GM19372 (cell line): ENCODE measurements around the gene ELMO1.

Experiments
- ATAC-seq: cut with Tn5 transposase; IDR thresholded peaks from one replicate; pipeline ENCODE4 v1.9.1; 2021; ENCODE audit warnings: mild to moderate bottlenecking, low read depth, moderate library complexity; ENCODE audit not compliant: unreplicated experiment

The ELMO1 gene

DNA sequence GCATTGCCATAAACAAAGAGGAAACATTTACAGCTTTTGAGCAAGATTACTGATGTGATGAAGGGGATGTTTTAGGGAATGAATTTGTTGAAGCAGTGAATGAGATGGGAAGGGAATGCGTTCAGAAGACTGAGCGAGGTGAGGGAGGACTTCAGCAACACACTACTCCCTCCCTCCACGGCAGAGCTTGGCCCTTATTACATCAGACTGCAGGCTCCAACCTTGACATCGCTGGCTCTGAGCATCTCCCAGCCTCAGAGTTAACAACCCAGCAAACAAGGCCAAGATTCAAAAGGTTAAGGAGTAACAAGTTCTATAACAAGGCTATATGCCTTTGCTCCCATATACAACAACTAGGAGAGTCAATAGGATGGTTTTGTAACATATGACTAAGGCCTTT is 164.4 kb downstream of the ELMO1 start:
- ATAC-seq: no peak

DNA sequence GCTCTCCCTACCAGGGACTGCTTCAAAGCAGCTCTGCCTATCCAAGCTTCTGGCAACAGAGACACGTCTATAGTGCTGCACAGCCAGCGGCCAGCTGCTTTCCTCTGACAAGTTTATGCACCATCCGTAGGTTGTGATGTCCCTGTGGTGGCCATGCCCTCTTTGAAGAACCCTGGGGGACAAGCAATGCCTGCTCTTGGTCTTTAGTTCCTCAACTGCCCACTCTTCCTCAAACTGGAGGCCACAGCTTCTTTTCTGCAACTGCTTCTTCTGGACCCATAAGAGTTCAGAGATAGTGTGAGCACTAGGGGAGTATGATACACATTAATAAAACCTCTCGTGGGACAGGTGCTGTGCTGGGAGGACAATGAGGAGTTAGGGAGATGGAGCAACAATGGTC is 164.9 kb downstream of the ELMO1 start:
- no peak for ATAC-seq

DNA sequence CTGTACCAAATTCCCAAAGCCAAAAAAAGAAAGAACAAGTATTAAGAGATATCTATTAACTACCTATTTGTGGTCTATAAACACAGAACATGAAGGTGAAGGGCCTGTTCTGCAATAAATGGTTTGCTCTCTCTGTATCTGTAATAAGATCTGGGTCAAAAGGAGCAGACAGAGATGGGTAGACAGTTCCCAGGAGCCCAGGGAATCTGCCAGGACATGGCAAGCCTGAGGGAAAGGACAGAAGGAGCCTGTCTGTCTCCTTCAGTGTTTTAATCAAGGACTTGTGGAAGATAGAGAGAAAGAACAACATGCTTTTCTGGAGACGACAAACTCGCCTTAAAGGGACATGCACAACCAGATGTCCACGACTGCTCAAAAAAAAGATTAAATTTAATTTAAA is 165.7 kb downstream of the ELMO1 start:
- ATAC-seq: no peak

DNA sequence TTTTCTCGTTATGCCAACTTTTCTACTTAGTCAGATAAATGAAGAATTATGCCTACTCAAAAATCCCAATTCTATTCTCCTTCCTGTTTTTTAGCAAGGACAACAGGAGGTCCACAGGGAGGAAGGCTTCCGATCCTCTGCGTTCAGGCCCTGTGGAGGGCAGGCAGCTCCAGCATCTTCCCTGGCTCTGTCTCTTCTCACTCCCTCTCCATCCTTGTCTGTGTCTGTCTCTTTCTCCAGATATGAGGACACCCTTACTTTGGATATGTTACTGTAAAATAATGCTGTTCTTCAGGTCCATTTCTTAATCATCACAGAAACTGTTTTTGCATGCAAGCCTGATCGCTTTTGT is 166.6 kb downstream of the ELMO1 start:
- ATAC-seq: no peak

DNA sequence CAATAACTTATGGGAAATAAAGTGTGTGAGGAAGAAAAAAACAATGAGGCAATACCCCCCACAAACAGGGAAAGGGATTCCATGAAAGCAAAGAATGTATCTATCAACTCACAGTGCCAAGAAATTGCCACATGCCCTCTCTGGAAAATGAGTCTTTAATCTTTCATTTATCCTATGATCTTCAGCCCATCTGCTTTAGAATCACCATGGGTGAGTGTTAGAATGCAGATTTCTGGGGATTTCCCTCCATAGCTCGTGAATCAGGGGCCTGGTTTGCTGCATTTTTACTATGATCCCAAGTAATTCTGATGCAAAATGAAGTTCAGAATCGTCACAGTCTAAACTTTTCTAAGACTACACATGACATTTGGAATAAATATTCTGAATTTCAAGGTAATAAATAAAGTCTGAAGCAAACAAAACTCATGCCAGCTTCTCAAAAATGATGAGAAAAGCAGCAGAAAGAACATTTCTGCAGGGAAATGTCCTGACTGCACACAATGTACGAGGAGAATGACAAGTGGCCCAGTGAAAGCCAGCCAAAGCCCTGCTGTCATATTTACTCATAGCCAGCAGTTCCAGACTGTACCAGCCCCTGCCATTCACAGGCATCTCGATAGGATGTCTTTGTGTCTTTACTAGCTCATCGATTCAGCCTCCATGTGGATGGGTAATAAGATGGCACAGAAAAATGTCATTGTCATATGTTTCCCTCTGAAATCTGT is 167.1 kb downstream of the ELMO1 start:
- no peak for ATAC-seq

DNA sequence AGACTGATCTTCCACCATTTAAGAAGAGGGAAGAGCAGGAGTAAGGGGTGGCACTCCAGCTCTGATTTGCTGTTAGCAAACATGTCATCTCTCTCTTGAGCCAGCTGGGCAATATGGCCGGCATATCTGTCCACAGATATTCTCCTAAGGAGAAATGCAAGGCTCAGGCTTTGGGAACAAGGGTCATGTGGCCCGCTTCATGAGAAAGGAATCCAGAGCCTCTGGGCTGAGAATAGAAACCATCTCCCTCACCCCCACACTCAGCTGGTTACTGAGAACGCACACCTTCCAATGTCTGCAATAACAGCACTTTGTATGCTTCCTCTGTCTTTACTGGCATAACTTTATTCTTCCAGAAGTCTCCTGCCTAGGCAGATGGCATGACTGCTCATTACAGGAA is 171.2 kb downstream of the ELMO1 start:
- ATAC-seq: no peak

DNA sequence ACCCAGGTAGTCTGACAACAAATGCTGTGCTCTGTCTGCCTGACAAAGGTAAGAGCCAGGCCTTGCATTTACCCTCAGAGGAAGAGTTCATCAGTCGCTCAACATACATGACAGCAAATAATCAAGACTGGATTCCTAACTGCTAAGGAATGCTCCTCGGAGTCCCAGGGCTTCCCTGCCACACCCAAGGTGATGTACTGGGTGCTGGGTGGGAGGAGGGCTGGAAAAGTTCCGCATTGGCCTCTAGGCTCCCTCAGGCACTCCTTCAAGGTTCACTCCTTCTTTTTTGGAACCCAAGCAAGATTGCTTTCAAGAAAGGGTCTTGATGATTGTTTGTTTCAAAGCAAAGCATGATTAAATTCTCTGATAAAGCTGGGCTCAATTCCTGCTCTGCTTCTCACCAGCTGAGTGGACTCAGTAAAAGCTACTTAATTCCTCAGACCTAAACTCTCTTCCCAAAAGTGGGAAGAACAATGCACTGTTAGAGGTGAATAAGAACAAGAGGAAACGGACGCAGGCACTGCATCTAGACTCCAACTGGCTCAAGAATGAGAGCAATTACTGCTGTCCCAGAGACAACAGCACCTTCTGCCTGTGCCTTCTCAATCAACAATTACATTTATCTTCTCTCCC is 173.5 kb downstream of the ELMO1 start:
- no peak for ATAC-seq

DNA sequence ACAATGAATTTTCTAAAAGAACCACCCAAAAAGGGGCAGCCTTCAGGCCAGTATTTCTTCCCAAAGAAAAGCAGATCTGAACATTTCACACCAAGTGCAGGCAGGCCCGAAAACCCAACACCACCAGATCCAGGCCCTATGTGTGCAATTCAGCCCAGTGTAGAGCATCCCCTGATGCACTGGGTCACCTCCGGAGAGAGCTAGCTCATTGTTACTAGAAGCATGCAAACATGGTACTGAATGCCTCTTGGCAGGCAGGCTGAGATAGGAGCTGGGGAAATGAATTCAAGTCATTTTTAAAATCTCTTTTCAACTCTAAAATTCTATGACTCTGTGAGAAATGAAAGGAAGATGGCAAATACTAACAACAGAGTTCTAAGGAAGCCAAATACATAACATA is 174.8 kb downstream of the ELMO1 start:
- ATAC-seq: no peak

DNA sequence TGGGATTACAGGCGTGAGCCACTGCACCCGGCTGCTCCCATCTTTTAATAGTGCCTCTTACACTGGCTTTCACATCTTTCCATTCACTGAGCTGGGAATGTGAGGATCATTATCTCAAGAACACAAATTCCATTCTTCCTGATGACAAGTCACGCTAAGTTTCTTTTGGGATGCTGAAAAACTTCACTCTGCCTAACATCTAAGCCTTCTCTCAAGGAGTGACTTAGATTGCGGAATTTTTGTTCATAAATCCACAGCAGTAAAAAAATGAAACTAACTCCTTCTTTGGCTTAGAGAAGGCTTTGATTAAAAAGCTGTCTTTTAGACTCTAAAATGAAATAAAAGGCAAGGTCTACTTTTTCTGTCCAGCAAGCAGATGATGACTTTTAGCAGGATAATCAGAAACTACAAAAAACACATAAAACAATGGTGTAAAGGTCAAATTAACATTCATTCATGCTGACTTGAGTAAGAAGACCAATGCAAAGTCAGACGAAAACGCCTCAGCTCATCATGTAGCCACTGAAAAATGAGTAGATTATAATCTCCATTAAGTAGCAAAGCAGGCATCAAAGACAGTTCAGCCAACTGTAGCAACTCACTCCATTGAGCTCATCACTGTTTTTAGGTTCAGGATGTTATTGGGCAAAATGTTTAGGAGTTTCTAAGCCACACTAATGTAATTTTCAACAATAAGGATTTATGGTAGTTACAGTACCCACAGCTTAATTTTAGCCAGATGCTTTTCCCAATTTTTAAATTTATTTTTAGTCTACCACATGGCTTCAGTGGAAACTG is 178.8 kb downstream of the ELMO1 start:
- ATAC-seq: no peak

DNA sequence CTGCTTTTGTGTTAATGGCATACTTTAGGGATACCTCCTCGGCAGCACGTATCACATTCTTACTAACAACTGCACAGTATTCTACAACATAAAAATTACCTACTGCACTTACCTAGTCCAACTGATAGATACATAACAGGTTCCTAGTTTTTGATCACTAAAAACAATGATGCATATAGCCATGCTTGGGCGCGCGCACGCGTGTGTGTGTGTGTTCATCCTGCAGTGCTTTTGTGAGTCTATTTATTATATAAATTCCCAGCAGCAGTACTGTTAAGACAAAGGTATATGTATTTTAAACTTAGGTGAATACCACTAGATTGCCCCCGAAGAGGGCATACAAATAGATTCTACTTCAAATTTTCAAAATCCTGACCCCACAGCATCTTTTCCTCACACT is 181.4 kb downstream of the ELMO1 start:
- ATAC-seq: no peak

DNA sequence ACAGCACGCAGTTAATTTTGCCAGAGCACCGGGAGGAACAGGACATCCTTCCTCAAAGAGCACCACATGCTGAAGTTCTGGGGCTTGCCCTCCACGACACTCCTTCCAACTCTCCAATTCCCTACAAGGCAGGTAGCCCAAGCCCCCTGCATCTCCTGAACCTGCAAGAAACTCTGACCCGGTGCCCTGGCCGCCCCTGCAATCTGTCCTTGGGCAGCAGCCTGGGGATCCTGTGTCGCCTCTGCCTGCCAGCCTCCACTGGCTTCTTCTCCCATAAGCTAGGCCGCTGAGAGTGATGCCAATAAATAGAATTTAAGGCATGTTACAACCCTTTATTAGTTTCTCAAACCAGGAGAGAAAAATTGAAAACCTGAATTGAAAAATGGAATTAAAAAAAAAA is 182.8 kb downstream of the ELMO1 start:
- ATAC-seq: no peak

DNA sequence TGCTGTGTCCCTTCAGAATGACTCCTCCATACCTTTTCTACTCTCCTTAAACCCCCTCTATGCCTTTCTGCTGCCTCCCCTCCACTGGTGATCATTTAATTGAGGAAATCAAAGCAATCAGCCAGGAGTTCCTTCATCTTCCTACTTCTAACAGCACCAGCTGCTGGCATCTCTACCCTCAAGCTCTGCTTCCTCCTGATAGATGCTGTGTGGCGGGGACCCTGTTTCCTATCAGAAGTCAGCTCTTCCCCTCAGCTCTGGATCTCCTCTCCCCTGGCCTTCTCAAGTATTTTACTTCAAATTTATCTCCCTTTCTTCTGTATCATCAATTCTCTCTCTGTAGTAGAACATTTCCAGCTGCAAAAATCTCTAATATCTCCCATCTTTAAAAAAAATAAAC is 183.7 kb downstream of the ELMO1 start:
- no peak for ATAC-seq

DNA sequence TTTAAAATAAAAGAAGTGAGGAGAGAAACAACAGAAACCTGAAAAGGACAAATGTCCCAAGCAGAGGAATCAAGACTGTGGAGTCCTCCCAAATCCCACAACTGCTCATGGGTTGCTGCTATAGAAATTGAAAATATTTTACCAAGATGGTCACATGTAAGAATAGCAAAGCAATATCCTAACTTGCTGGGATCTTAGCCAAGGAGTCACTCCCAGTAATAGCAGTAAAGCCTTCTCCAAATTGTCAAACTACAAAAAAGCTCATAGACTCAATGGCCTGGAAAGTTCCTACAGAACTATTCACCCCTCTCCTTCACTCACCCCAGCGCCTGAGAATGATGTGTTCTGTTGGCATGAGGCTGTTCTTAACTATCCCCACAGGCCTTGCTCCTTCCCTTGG is 186.5 kb downstream of the ELMO1 start:
- ATAC-seq: no peak

DNA sequence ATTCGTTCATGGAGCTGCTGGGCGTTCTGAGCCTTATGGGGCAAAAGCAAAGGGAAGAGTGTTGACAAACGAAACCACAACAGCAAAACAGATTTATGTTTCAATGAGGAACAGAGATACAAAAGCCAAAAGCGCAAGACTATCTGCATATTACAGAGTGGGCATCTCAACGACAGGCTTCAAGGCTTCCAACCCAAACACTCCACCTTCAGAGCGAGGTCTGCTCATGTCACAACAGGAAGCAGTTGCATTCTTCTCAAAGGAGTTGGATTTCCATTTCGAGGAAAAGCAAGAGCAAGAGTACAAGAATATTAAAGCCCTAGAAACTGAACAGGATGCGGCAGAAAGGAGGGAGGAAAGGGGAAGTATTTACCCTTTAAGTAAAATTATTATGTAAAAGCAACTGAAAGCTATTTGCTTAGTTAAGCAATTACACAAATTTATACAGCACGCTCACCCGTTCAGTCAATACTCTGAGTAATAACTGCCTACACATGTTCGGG is 189.3 kb downstream of the ELMO1 start:
- ATAC-seq: no peak

DNA sequence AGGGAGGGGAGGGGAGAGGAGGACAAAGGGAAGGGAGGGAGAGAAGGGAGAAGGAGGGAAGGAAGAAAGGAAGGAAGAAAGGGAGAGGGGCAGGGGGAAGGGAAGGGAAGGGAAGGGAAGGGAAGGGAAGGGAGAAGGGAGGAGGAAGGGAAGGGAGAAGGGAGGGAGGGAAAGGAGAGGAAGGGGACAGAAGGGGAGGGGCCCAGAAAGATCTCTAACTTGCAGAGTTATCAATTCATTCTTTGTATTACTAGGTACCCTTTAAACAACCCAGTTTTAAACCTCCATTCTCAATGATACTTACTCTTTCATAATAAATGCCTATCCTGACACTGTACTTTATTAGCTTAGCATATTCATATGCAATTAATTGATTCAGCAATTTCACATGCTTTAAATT is 192.0 kb downstream of the ELMO1 start:
- no peak for ATAC-seq

DNA sequence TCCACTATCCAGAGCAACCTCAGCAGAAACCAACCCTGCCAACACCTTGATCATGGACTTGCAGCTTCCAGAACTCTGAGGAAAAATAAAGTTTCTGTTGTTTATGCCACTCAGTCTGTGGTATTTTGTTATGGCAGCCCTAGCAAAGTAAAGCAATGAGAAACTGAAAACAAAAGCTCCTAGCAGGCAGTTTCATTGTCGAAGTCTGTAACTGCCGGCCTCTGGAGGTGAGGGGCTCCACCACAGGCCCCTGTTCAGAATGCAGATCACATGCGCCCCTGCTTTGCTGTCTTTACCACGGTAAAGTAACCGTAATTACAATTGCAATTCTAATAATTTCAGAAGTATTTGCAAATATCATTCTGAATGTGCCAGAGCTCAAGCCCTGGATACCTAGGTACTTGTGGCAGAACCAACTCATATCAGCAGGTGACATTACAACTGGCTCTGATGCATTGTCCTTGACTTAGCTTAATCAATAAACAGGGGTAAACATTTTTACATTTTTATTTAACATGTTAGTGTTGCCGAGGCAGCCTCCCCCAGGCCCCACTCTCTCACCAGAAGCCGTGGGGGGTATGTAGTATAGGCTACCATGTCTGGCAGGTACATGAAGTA is 193.2 kb downstream of the ELMO1 start:
- ATAC-seq: no peak

DNA sequence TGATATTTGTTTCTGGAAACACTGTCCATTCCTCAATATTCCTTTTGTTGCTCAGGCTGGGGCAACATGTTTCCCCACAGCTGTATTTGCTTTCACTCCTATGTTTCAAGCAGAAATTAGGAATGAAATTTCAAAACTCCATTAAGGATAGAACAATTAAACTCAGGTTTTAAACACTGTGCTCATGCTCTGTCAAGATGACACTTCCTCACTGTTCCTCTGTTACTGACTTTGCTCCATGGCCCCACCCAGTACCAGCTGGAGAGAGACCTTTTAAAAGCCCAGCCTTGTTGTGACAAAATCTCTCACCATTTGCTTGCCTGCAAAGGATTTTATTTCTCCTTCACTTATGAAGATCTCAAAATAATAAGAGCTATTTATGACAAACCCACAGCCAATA is 197.4 kb downstream of the ELMO1 start:
- no peak for ATAC-seq

DNA sequence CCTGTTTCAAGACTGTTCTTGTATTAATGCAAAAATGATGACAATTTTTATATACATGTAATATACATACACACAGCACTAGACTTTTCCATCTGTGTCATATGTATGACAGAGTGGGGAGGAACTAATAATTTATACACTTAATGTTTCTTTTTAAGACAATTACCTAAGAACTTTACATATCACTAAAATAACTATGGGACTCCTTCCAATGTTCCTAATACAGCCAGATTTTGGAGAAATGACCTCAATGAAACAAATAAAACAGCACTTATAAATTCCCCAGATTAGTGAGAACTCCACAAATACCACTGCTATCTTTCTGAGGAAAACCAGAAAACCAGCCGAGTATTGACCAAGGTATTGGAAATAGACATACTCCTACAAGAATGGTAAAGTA is 199.4 kb downstream of the ELMO1 start:
- ATAC-seq: no peak

DNA sequence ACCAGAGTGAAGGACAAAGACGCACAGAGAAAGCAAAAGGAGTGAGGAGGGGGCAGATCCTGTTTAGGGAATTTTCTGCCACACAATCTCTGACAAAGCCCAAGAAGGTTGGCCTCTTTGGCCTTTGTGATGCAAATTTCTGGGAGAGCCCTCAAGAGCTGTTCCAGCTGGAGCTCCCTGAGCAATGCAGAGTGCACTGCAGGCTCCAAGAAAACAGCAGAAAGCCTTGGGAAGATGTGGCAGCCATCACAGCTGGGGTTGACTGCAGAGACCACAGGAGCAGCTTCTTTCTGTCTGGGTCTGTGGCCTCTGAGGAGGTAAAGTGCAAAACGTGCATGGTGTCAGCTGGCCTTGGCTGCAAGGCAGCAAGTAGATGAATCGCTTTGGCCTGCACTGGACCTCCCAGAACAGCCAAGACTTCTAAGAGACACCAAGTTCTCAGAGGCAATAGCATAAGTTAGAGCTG is 200.2 kb downstream of the ELMO1 start:
- no peak for ATAC-seq

DNA sequence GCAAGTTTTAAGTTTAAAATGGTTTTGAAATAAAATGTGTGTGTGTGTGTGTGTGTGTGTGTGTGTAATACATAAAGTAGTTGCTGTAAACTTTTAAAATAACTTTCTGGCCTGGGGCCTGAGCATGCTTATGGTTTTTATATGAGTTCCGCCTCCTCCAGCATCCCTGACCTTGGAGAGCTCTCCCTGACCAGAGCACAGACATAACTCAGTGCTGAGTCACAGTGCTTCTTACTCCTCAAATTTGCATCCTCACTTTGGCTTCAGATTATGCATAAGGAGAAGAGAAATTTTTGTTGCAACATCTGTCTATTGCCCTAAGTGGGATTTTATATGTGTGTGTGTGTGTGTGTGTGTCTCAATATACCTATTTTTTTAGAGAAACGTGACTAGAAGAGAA is 200.8 kb downstream of the ELMO1 start:
- ATAC-seq: no peak

DNA sequence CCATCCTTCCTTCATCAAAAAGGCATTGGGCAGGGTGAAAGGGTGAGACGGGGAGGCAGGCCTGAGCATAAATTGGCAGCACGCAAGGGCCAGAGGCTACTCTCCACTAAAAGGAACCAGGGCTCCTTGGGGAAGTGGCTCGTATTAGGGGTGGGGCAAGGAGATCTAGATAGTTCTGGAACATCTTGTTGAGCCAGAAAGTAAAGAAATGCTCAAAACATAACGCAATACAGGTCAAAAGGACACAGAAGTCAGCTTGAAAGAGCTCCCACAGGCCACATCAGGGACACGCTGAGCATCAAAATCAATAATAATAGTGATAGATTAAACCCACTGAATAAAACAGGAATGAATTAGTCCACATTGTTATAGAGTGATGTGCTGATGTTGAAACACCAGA is 203.1 kb downstream of the ELMO1 start:
- ATAC-seq: no peak
